K562 (cell line): ENCODE data around the gene FFAR4. TPM values are rescaled to one million over a fixed set of nuclear protein-coding genes. Genes with fewer than 3 reads are reported as not detected.

Source experiments
- CBX2 ChIP-seq: fragments of 200-600 bp; sonication (generic); IDR thresholded peaks from one replicate; pipeline ENCODE4 v1.6.1; 2012; ENCODE audit warnings: mild to moderate bottlenecking, low read length, inconsistent platforms; ENCODE audit not compliant: insufficient read depth, poor library complexity, severe bottlenecking
- PPARD ChIP-seq: fragments of 250-450 bp; sonication (Bioruptor Pico); IDR thresholded peaks from 2 replicates; pipeline ENCODE4 v1.8.0; 2022; ENCODE audit warnings: inconsistent platforms, mild to moderate bottlenecking, moderate library complexity
- RAD51 ChIP-seq: fragments of 450-650 bp; IDR thresholded peaks from 2 replicates; pipeline ENCODE4 v1.7.1; 2016; ENCODE audit warnings: low read depth, mild to moderate bottlenecking, borderline replicate concordance
- SMAD2 ChIP-seq: fragments of 150-350 bp; IDR thresholded peaks from 2 replicates; pipeline ENCODE4 v1.6.1; 2014; ENCODE audit warnings: low read depth, mild to moderate bottlenecking, low read length
- TOE1 ChIP-seq, 2 experiments: fragments of 450-650 bp in 1 of 2; sonication (generic) in 1 of 2; formaldehyde crosslinking in 1 of 2; IDR thresholded peaks; 2 replicates each; pipeline versions ENCODE4 v1.7.1 to v1.8.0; 2016 to 2022; ENCODE audit warnings: borderline replicate concordance in 2 of 2, mild to moderate bottlenecking in 2 of 2, antibody characterized with exemption in 1 of 2, inconsistent platforms in 1 of 2, low read depth in 1 of 2, missing genetic modification reagents in 1 of 2, moderate library complexity in 1 of 2
- ZNF408 ChIP-seq: fragments of 250-450 bp; sonication (Bioruptor Pico); IDR thresholded peaks from 2 replicates; pipeline ENCODE4 v1.4.0; 2020; ENCODE audit warnings: low read depth, mild to moderate bottlenecking, moderate library complexity
- polyA plus RNA-seq, 8 experiments: library from polyadenylated mRNA; depleted of rRNA in 4 of 8; stranded (reverse) in 5 of 8; unstranded in 3 of 8; fragments of >200 nt; fragmentation: Nextera tagmentation in 2 of 8; fragmentation: Illumina TruSeq in 1 of 8; extraction: Ambion mirVana in 2 of 8; extraction: Trizol in 1 of 8; gene quantifications; 2 replicates each; pipeline versions ENCODE4 v1.2.1 to v1.2.3, GENCODE V29; 2011 to 2014; ENCODE audit warnings: inconsistent platforms in 1 of 8, missing spikeins in 1 of 8
- total RNA-seq, 7 experiments: library from RNA; depleted of rRNA in 6 of 7; stranded (reverse); fragments of >200 nt in 6 of 7; fragmentation: Illumina TruSeq in 2 of 7; extraction: Trizol in 2 of 7; gene quantifications; 2 replicates each; pipeline versions ENCODE4 v1.2.1 to v1.2.3, GENCODE V29; 2011 to 2021; ENCODE audit warnings: low replicate concordance in 1 of 7
- TF ChIP-seq, protein P1 (sequence below): fragments of 250-450 bp; sonication (Bioruptor Pico); IDR thresholded peaks from 2 replicates; pipeline ENCODE4 v1.5.0; 2020; ENCODE audit warnings: mild to moderate bottlenecking, borderline replicate concordance
- TF ChIP-seq, protein P2 (sequence below): sonication (generic); formaldehyde crosslinking; IDR thresholded peaks from 2 replicates; pipeline ENCODE4 v1.8.0; 2022; ENCODE audit warnings: missing genetic modification reagents, mild to moderate bottlenecking, borderline replicate concordance
- TF ChIP-seq, protein P3 (sequence below): fragments of 250-450 bp; sonication (Bioruptor Pico); IDR thresholded peaks from 2 replicates; pipeline ENCODE4 v1.5.0; 2021; ENCODE audit warnings: mild to moderate bottlenecking, moderate library complexity
- TF ChIP-seq, protein P4 (sequence below): fragments of 250-450 bp; sonication (Bioruptor Pico); IDR thresholded peaks from 2 replicates; pipeline ENCODE4 v1.5.0; 2022; ENCODE audit warnings: mild to moderate bottlenecking

Gene FFAR4
- total and polyA plus RNA-seq, 9 of the 15 experiments (the other 6 are each of a cell fraction or from before 2014, with no cell fraction given) = not detected

DNA sequence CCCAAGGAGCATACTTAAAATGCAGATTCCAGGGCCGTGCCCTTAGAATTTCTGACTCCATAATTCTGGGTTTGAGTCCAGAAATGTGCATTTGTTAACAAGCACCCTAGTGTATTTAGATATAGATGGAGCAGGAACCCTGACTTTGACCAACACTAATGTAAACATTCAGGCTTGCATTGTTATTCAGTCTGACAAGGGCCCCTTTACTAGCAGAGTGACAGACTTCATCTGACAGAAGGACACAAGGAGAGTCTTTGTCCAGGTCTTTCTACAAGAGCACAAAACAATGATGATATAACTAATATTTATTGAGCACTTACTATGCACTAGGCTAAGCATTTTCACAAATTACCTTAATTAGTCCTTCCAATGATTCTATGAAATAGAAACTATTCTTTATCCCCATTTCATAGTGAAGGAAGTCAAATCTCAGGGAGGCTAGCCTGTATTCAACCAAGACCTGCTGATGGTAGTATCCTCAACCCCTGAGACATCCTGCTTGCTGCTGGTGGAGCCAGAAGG is 30.7 kb downstream of the FFAR4 start (continued):
- TF ChIP-seq, protein P1, sequence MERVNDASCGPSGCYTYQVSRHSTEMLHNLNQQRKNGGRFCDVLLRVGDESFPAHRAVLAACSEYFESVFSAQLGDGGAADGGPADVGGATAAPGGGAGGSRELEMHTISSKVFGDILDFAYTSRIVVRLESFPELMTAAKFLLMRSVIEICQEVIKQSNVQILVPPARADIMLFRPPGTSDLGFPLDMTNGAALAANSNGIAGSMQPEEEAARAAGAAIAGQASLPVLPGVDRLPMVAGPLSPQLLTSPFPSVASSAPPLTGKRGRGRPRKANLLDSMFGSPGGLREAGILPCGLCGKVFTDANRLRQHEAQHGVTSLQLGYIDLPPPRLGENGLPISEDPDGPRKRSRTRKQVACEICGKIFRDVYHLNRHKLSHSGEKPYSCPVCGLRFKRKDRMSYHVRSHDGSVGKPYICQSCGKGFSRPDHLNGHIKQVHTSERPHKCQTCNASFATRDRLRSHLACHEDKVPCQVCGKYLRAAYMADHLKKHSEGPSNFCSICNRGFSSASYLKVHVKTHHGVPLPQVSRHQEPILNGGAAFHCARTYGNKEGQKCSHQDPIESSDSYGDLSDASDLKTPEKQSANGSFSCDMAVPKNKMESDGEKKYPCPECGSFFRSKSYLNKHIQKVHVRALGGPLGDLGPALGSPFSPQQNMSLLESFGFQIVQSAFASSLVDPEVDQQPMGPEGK (CRISPR knock-in tag) = no peak
- TF ChIP-seq, protein P2, sequence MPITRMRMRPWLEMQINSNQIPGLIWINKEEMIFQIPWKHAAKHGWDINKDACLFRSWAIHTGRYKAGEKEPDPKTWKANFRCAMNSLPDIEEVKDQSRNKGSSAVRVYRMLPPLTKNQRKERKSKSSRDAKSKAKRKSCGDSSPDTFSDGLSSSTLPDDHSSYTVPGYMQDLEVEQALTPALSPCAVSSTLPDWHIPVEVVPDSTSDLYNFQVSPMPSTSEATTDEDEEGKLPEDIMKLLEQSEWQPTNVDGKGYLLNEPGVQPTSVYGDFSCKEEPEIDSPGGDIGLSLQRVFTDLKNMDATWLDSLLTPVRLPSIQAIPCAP = no peak
- TF ChIP-seq CBX2 = no peak
- TF ChIP-seq ZNF408 (CRISPR knock-in tag) = no peak
- no peak for TF ChIP-seq TOE1 (IDR thresholded peaks at IDR 0.05; ENCODE audit: borderline replicate concordance)
- TF ChIP-seq TOE1 (CRISPR knock-in tag; IDR thresholded peaks at IDR 0.05; ENCODE audit: borderline replicate concordance, low read depth) = no peak
- TF ChIP-seq RAD51 = no peak
- TF ChIP-seq, protein P3, sequence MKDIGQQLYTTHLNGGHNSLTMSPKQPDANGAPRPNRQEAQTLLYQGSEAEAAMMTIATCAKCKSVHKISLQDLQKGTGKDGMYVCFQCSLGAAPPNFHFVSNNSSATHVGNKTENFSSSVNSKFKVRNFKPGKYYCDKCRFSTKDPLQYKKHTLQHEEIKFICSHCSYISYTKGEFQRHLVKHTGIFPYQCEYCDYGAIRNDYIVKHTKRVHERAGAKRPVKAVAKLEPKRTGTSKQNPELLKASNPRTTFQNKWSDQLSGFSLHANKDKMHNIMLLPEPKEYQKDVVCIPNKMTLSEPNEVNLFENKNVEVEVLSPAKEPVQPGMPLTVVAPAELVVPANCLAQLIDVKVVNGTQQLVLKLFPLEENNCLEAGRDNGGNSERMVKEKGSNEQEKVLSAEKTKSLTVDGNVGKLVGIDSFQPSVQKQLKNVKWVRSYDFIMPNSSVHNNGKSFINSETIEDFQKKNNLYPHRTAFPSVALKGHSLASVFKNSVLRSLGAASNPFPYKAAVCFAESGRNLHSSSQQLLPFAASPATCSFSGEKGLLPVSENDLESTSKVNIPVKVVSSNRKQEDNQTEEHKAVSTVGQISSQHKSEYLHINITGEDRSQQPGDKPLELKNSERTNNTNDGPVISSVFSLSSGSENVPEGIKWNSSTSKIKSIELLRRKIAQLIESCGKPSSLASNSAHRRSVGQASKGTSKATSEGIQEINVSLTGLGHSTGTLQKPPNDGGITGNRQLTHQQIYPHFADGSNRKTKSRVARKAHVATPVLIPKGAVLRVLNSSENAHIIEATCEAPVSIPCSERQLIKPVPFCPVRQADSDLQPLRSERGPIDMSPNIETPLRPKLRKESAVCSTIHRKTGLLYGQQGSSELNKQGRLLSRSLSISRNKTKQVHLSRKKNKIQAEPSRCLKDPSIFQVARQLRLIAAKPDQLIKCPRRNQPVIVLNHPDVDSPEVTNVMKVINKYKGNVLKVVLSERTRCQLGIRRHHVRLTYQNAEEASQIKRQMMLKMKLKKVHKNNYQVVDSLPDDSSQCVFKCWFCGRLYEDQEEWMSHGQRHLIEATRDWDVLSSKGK (CRISPR knock-in tag) = no peak
- no peak for TF ChIP-seq SMAD2
- TF ChIP-seq, protein P4, sequence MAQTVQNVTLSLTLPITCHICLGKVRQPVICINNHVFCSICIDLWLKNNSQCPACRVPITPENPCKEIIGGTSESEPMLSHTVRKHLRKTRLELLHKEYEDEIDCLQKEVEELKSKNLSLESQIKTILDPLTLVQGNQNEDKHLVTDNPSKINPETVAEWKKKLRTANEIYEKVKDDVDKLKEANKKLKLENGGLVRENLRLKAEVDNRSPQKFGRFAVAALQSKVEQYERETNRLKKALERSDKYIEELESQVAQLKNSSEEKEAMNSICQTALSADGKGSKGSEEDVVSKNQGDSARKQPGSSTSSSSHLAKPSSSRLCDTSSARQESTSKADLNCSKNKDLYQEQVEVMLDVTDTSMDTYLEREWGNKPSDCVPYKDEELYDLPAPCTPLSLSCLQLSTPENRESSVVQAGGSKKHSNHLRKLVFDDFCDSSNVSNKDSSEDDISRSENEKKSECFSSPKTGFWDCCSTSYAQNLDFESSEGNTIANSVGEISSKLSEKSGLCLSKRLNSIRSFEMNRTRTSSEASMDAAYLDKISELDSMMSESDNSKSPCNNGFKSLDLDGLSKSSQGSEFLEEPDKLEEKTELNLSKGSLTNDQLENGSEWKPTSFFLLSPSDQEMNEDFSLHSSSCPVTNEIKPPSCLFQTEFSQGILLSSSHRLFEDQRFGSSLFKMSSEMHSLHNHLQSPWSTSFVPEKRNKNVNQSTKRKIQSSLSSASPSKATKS = no peak
- TF ChIP-seq PPARD (CRISPR knock-in tag) = no peak
